ENCODE measurements around the gene FRMD1. TPM values are rescaled to one million over a fixed set of nuclear protein-coding genes. Genes with fewer than 3 reads are reported as not detected.

The FRMD1 gene
- total and polyA plus RNA-seq, 3 experiments from 2014 or later = not detected

DNA sequence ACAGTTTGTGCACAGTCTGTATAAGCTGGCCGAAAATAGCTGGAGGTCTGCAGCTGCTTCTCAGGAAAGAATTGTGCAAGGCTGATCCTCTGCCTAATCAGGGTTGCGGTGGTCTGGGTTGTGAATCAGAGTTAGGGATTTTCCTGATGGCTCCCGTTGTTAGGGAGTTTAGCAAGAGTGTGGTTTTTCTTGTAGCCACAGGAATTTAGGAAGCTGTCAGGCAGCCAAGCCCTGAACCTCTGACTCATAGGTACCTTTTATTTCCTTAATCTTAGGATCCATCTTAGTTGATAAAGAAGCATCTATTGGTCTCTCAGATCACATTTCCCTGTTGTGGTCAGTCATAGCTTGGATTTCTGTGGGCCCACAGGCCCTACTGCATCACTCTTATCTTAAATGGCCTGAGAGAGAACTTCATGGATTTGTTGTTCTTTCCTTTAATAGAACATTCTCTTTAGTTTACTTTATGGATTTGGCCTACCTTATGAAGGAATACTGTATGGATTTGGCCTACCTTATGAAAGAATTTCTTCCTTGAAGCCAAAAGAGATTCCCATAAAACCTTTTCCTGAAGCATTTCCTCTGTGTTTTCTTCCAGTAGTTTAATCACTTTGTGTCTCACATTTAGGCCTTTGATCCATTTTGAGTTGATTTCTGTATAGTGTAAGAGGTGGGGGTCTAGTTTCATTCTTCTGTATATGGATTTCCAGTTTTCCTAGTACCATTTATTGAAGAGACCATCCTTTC lies 71.2 kb downstream of the FRMD1 start:
- Mint-ChIP-seq H3K27ac (no peak overlapping the region), H3K4me1 (no peaks in the 10 kb centered on the region), H3K9me3 (peaks cover 16 to 31% (median 23%) of the 10 kb centered on the region in 5 donors), H3K27me3 (peaks cover 0 to 4% of the 10 kb centered on the region in 2 donors), H3K36me3 (peaks cover 0 to 5% (median 0%) of the 10 kb centered on the region in 3 donors), H3K4me3 (no peak overlapping the region)
- ChIA-PET CTCF (no interaction called here), POLR2A (no interaction called here)
- DNase-seq = no peak
- Histone ChIP-seq H3K9me3 (ENCODE audit: low read length) (peaks cover 7% of the 10 kb centered on the region), H3K4me3 (ENCODE audit: low read length) (no peak overlapping the region), H3K27ac (ENCODE audit: low read depth, low read length) (no peak overlapping the region), H3K36me3 (ENCODE audit: insufficient read depth, low read length) (no peaks in the 10 kb centered on the region), H3K4me1 (ENCODE audit: insufficient read depth, low read length) (no peaks in the 10 kb centered on the region), H3K27me3 (ENCODE audit: insufficient read depth, low read length, poor library complexity, severe bottlenecking) (no peaks in the 10 kb centered on the region)

- DNase-seq = no peak
- no peaks in the 10 kb centered on the region for H3K9me3 ChIP-seq (ENCODE audit: low read length)
- CTCF ChIA-PET = no interaction called here
- H3K4me1 Mint-ChIP-seq = no peaks in the 10 kb centered on the region
- H3K27ac Mint-ChIP-seq = peak overlapping the region in 1 of 8 donors; percentile 47
- H3K4me3 ChIP-seq (ENCODE audit: low read length) = no peak overlapping the region
- H3K4me1 ChIP-seq (ENCODE audit: insufficient read depth, low read length) = no peaks in the 10 kb centered on the region
- POLR2A ChIA-PET = no interaction called here
- no peak overlapping the region for H3K4me3 Mint-ChIP-seq
- no peak overlapping the region for H3K27ac ChIP-seq (ENCODE audit: low read depth, low read length)
- H3K27me3 Mint-ChIP-seq = peaks cover 0 to 1% of the 10 kb centered on the region in 2 donors
- no peaks in the 10 kb centered on the region for H3K36me3 ChIP-seq (ENCODE audit: insufficient read depth, low read length)
- peaks cover 5 to 15% (median 8%) of the 10 kb centered on the region in 5 donors for H3K9me3 Mint-ChIP-seq
- no peaks in the 10 kb centered on the region for H3K27me3 ChIP-seq (ENCODE audit: insufficient read depth, low read length, poor library complexity, severe bottlenecking)
- no peaks in the 10 kb centered on the region for H3K36me3 Mint-ChIP-seq
Measured at GRCh38 chr6:168005796-168006195, 73.2 kb downstream of the FRMD1 start.

DNA sequence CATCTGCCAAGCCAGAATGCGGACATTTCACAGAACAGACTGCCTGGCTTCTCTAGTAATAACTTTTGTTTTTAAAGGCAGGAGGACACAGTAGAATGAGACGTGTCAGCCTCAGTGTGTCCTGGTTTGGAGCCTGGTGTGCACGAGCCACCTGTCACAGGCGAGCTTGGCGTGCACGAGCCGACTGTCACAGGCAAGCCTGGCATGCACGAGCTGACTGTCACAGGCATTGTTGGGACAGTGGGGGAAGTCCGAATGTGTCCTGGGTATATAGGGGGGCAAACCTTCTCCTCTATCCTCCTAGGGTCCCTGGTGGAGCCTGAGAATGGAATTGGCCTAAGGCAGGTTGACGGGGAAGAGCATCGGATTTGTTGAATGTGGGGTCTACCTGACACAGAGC lies 74.1 kb downstream of the FRMD1 start:
- Histone ChIP-seq H3K36me3 (ENCODE audit: insufficient read depth, low read length) (no peaks in the 10 kb centered on the region), H3K27me3 (ENCODE audit: insufficient read depth, low read length, poor library complexity, severe bottlenecking) (no peaks in the 10 kb centered on the region), H3K4me3 (ENCODE audit: low read length) (no peak overlapping the region), H3K27ac (ENCODE audit: low read depth, low read length) (no peak overlapping the region), H3K9me3 (ENCODE audit: low read length) (no peaks in the 10 kb centered on the region), H3K4me1 (ENCODE audit: insufficient read depth, low read length) (no peaks in the 10 kb centered on the region)
- POLR2A ChIA-PET = no interaction called here
- CTCF ChIA-PET = no interaction called here
- Mint-ChIP-seq H3K4me1 (no peaks in the 10 kb centered on the region), H3K27me3 (peaks cover 0 to 1% of the 10 kb centered on the region in 2 donors), H3K9me3 (peaks cover 0 to 9% (median 7%) of the 10 kb centered on the region in 5 donors), H3K27ac (no peak overlapping the region), H3K4me3 (no peak overlapping the region), H3K36me3 (no peaks in the 10 kb centered on the region)
- DNase-seq = no peak

GRCh38 chr6:168004023-168004422 lies 75.0 kb downstream of the FRMD1 start:
- Mint-ChIP-seq H3K4me1 (no peaks in the 10 kb centered on the region), H3K9me3 (peaks cover 0 to 8% (median 2%) of the 10 kb centered on the region in 5 donors), H3K27me3 (peaks cover 0 to 1% of the 10 kb centered on the region in 2 donors), H3K36me3 (no peaks in the 10 kb centered on the region), H3K27ac (no peak overlapping the region), H3K4me3 (no peak overlapping the region)
- ChIA-PET CTCF (no interaction called here), POLR2A (no interaction called here)
- Histone ChIP-seq H3K9me3 (ENCODE audit: low read length) (no peaks in the 10 kb centered on the region), H3K36me3 (ENCODE audit: insufficient read depth, low read length) (no peaks in the 10 kb centered on the region), H3K4me1 (ENCODE audit: insufficient read depth, low read length) (no peaks in the 10 kb centered on the region), H3K27me3 (ENCODE audit: insufficient read depth, low read length, poor library complexity, severe bottlenecking) (no peaks in the 10 kb centered on the region), H3K27ac (ENCODE audit: low read depth, low read length) (no peak overlapping the region), H3K4me3 (ENCODE audit: low read length) (no peak overlapping the region)
- DNase-seq = no peak

Other genes with a start within 250 kb of the FRMD1 start
- gene KIF25, start 81.5 kb downstream of the FRMD1 start, total RNA-seq = not detected
- gene KIF25, start 81.5 kb downstream of the FRMD1 start, polyA plus RNA-seq = not detected
- not detected for gene DACT2, start 240.6 kb upstream of the FRMD1 start, total RNA-seq
- not detected for gene DACT2, start 240.6 kb upstream of the FRMD1 start, polyA plus RNA-seq

All from CD8-positive, alpha-beta memory T cell (primary cell).